GM18519 (cell line): ENCODE data around the gene ZFPL1.

ENCODE experiments used
- ATAC-seq: cut with Tn5 transposase; IDR thresholded peaks from one replicate; pipeline ENCODE4 v1.9.1; 2021; ENCODE audit warnings: mild to moderate bottlenecking, moderate library complexity; ENCODE audit not compliant: unreplicated experiment, low FRiP score

ZFPL1 gene

GRCh38 chr11:65083834-65084597, at the start of gene ZFPL1, which contains the start of gene CDCA5:
ZFPL1 (plus strand) TSS chr11:65084222; CDS start chr11:65084699, 477 bp downstream.
CDCA5 (minus strand) TSS chr11:65084040; CDS start chr11:65083978, 62 bp downstream.
- peak; percentile 71 for ATAC-seq

GRCh38 chr11:65034423-65034822, 49.6 kb upstream of the ZFPL1 start:
- ATAC-seq = no peak

- ATAC-seq = no peak
Observed at GRCh38 chr11:65035579-65035978, 48.4 kb upstream of the ZFPL1 start.

- ATAC-seq = no peak
Observed at GRCh38 chr11:65036931-65037330, 47.1 kb upstream of the ZFPL1 start.

- no peak for ATAC-seq
Observed at GRCh38 chr11:65040520-65040846, 43.5 kb upstream of the ZFPL1 start.

GRCh38 chr11:65040847-65041622, 43.0 kb upstream of the ZFPL1 start, which contains the start of gene SAC3D1:
SAC3D1 (plus strand) TSS chr11:65041210; CDS start chr11:65041293, 83 bp downstream.
- peak; percentile 87 for ATAC-seq

GRCh38 chr11:65042891-65043290, 41.1 kb upstream of the ZFPL1 start:
- no peak for ATAC-seq

GRCh38 chr11:65043881-65044501, 40.0 kb upstream of the ZFPL1 start:
- ATAC-seq = no peak

GRCh38 chr11:65045061-65045460, 39.0 kb upstream of the ZFPL1 start:
- no peak for ATAC-seq

- ATAC-seq = no peak
Observed at GRCh38 chr11:65045728-65046127, 38.3 kb upstream of the ZFPL1 start.

GRCh38 chr11:65047581-65048422, 36.2 kb upstream of the ZFPL1 start:
- no peak for ATAC-seq

- ATAC-seq = no peak
Observed at GRCh38 chr11:65051398-65051858, 32.6 kb upstream of the ZFPL1 start.

GRCh38 chr11:65053827-65054508, 30.1 kb upstream of the ZFPL1 start:
- no peak for ATAC-seq

GRCh38 chr11:65055538-65055937, 28.5 kb upstream of the ZFPL1 start:
- ATAC-seq = no peak

GRCh38 chr11:65056999-65057398, 27.0 kb upstream of the ZFPL1 start:
- no peak for ATAC-seq

GRCh38 chr11:65057526-65057925, 26.5 kb upstream of the ZFPL1 start:
- ATAC-seq = no peak

GRCh38 chr11:65058012-65058411, 26.0 kb upstream of the ZFPL1 start:
- no peak for ATAC-seq

GRCh38 chr11:65058419-65059054, 25.5 kb upstream of the ZFPL1 start, which contains the start of gene NAALADL1:
NAALADL1 (minus strand) TSS chr11:65058553; CDS start chr11:65058521, 32 bp downstream.
- ATAC-seq = no peak

GRCh38 chr11:65059523-65059922, 24.5 kb upstream of the ZFPL1 start:
- ATAC-seq = no peak
